Occipital lobe (tissue), 2 donors: Measurements from ENCODE around the gene BTBD8. TPM values are rescaled to one million over a fixed set of nuclear protein-coding genes. Genes with fewer than 3 reads are reported as not detected.
A peak's percentile ranks its signal among the peaks of the same experiment; 100 is the strongest.
"Not testable (repeated sequence)": the region's sequence is repeated elsewhere in the genome, so short reads cannot be mapped to it uniquely, and the experiment has no call there.

Experiments
- DNase-seq: peaks from one replicate; lab custom pipeline; 2025; lab: John Stamatoyannopoulos, UW
- total RNA-seq: library from RNA; depleted of rRNA; stranded (reverse); fragments of >200 nt; gene quantifications from one replicate; pipeline ENCODE4 v1.2.3, GENCODE V29; 2014

The BTBD8 gene
- 93.1 TPM for total RNA-seq

DNA sequence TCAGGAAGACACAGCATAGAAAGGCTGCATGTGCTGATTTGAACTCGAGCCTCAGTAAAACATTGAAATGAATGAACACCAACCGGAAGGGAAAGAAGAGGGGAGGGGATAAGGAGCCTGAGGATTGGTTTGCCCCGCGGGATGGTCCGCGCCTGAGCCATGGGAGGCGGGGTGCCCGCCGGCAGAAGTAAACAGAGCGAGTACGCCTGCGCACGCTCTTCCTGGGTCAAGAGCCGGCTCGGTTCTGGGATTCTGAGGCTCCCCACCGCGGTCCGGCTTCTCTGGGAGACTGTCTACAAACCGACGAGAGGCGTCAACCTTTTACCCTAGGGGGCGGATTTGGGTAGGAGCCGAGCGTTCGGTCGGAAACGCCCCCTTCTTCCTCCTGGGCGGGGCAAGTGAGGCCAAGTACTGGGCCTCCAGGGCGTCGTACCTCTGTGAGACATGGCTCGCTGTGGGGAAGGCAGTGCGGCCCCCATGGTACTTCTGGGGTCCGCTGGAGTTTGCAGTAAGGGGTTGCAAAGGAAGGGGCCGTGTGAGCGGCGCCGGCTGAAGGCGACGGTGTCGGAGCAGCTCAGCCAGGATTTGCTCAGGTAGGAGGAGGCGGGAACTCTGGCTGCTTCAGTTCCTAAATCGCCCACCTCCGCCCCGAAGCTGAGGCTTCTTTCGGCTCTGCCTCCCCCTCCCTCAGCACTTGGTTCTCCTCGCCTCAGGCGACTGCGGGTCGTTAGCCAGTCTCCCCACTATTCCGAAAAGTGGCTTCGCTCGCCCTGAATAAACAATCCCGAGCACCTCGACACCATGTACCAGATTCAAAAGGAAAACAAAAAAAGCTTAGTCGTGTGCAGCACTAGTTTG is at the start of gene BTBD8:
Gene BTBD8, plus strand, starts transcription at position 218 of the 858 bp plus-strand sequence. Its CDS starts 227 bp downstream, at position 445.
- peak; percentile 78 for DNase-seq

DNA sequence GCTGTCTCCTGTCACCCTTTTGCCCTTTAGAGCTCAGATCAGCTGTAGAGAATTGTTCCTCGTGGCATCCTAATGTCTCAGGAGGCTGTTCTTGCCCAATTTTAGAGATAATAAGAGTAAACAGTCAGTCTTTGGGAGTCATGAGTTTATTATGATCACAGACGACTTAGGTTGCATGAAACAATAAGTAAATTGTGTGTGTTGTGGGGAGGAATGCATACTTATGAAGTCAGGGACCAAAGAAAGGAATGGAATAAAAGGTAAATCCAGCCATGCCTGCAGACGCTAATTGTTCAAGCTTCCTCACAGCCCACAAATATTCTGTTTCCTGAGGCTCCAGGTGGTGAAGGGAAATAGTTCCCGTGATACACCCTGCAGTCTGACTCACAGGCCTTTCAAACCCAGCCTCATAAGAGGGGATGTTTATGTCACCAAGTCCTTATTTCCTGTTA is 49.5 kb upstream of the BTBD8 start:
- DNase-seq: no peak

DNA sequence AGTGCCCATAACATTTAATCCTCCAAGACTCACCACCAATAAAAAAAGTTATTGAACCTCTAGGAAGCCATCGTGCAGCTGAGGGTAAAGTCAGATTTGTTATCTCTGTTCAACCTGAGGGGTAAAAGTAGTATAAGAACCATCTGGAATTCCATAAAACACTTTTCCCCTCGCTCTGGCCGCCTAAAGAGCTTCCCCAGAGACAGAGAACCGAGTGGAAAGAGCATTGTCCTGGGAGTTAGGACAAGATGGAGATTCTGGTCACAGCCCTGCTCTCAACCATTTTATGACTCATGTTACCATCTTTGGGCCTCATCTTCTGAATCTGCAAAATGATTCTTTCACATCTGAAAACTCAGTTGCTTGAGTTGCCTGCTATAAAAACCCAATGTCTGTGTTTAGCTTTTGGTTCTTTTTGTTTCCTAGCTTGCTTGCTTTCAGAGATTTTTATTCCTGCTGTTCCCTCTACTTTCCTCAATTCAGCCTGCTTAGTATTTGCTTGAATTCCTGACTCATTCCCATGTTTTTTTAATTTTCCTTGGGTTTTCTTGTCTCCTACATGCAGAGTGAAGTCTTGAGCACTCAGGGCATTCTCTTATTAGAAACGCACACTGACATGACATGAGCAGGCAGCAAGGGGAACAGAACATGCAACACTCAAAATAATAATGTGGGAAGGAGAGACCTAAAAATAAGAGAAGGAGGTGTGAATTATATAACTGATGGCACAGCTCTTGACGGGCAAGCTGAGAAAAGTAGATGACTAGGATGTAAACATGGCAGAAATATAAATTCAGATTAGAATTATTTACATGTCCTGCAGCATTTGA is 48.6 kb upstream of the BTBD8 start:
- no peak for DNase-seq

DNA sequence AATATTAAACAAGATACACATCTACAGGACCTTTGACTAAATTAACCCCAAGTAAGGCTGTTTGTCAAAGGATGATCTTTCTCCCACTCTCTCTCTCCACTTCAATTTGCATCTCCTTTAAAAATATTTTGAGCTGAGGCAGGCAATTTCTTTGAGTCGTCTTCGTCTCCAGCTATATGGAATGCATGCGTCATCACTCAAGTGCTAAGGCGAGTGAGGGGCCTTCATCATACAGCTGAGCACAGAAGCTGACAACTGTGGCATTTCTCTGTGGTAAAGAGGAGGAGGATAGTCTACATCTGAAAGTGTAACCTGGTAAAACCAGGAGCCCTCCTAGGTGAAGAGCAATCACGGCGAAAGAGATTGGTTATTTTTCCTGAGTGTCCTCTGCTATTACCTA is 42.7 kb upstream of the BTBD8 start:
- no peak for DNase-seq

DNA sequence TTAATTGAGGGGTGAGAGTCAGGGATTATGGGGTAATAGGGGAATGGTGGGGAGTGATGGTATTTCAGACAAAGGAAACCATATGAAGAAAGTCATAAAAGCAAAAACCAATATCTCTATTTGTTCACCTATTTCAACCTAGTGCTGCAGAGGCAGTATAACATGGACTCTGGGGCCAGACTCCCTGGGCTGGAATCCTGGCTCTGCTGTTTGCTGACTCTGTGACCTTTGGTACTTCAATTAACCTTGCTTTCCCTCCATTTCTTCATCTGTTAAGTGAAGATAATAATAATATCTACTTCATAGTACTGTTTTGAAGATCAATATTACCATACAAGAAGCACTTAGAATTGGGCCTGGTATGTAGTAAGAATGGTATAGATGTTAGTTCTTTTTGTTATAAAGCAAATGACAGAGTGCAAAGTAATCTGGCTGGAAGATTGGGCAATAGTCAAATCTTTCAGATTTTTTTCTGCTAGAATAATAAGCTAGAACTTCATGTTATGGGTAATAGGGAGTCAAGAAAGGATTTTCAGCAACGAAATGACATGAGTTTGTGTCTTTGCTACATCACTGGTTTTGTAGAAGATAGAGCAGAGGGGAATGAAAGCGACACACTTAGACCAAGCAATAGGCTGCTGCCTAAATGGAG is 41.3 kb upstream of the BTBD8 start:
- DNase-seq: no peak

DNA sequence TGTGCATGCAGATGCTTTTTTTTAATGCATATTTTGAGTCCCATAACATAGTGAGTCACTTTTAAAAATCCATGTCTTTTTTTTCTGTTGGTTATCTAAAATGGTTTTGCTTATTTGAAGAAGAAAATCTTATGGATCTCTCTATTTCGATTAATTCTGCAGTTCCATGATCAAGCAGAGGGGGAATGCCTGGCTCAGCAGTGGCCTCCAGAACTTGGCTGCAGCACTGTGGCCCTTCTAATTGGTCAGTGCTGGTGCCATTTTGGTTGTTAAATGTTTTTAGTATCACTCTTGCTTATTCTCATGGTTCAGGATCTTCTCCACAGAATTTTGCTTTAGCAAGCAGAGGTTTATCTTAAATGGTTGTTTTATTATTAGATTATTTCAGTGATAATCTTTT is 39.2 kb upstream of the BTBD8 start:
- no peak for DNase-seq

DNA sequence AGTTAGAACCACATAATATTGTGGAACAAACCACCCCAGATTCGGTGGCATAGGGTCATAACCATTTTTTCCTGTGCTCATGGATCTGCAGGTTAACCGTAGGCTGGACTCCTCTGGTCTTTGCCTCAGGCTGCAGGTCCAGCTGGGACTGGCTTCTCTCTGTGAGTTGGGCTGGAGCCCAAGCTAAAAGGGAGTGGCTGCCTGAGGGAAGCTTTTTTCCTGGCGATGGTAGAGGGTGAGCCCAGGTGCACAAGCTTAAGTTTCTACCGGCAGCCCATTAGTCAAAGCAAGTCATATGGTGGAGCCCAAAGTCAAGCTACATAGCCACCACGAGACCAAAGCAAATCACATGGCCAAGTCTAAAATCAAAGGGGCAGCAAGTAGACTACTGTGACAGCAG is 36.5 kb upstream of the BTBD8 start:
- DNase-seq: no peak

DNA sequence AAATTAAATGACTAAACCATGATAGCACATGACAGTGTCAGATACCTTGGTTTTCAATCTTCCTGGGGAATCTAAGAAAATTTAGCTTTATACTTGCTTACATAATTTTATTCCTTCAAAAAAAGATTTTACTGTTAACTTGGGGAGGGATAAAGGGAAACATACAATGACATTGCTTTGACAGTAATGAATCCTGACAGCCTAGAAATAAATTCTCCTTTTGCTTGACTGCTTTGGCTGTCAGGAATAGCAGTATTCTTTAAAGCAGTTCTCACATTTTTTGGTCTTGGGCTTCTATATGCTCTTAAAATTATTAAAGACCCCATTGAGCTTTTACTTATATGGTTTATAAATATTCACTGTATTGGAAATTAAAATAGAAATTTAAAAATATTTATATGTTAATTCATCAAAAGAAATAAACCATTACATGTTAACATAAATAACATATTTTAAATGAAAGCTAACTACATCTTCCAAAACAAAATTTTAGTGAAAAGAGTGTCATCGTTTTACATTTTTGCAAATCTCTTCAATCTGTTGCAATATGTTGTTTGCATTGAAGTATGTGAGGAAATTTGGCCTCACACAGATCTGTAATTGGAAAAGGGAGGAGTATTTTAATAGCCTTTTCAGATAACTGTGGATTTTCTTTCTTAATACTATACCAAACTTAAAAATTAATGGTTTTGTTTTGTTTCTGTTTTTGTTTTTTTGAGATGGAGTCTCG is 34.2 kb upstream of the BTBD8 start:
- DNase-seq: no peak

DNA sequence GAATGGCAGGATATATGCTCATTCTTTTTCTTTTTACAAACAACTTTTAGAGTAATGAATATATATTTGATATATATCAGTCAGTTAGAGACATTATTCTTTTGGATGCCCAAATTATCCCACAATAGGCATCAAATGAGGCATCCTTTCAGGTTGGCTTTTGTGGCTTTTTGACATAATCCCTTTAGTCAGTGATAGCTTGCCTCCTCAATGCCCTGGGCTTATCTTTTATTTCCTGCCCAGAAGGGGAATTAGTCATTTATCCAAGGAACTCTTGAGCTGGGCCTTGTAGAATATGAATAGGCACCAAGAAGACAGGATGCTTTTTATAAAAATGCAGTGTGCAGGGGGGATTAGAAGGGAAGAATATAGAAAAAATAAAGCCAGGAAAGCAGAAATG is 28.2 kb upstream of the BTBD8 start:
- DNase-seq: no peak

DNA sequence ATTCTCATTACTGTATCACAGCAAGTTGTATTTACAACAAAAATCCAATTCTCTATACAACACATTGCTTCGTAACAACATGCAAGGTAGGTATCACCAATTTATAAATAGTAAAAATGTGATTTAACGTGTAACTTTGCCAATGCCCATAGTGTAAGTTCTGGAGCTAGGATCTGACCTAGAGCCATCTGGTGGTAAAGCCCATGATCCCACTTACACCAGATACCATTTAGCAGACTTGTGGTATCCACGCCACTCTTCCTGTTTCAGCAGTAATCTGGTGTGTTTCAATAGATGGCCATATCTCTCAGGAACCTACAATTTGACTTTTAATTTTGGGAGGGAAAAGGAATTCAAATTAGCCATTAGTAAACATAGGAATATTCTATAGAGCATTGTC is 15.1 kb upstream of the BTBD8 start:
- no peak for DNase-seq

DNA sequence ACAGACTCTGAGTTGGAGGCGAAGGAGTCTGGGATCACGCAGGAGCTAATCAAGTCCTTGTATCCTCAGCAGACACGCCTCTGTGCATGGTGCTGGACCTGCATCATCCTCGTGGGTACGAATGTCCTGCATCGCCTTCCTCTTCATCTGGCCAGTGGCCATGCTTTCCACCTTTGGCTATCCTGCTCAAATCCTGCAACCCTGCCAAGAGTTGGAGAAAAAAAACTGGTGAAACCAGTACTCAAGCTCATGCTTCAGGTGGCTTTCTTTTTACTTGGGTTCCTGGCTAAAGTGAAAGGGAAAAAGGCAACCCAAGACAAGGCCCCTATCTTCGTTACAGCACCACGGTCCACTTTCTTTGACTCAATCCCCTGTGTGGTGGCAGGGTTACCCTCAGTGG is 13.8 kb upstream of the BTBD8 start:
- no peak for DNase-seq

DNA sequence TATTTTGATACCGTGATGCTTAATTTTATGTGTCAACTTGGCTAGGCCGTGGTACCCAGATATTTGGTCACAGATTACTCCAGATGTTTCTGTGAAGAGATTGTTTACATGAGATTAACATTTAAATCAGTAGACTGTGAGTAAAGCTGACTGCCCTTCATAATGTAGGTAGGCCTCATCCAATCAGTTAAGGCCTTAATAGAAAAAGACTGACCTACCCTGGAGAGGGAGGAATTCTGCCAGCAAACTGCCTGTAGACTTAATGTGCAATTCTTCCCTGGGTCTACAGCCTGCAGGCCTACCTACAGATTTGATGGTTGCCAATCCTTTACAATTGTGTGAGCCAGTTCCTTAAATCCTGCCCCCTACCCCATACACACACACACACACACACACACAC is 9.3 kb upstream of the BTBD8 start:
- DNase-seq: no peak

DNA sequence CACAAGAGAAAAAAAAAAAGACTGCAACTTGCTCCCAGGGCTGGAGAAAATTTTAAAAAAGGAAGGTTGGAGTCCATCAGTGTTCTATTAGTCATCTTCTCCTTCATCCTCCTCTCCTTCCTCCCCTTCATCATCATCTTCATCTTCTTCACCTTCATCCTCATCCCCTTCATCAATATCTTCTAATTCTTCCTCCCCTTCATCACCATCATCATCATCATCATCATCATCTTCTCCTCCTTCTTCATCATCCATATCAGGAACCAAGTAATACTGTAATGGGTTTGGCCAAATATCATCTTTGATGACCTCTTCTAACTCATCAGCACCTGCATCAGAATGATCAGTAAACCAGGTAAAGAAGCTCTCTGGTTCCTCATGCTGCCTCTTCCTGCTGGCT is 5.7 kb upstream of the BTBD8 start:
- not testable (repeated sequence) for DNase-seq

DNA sequence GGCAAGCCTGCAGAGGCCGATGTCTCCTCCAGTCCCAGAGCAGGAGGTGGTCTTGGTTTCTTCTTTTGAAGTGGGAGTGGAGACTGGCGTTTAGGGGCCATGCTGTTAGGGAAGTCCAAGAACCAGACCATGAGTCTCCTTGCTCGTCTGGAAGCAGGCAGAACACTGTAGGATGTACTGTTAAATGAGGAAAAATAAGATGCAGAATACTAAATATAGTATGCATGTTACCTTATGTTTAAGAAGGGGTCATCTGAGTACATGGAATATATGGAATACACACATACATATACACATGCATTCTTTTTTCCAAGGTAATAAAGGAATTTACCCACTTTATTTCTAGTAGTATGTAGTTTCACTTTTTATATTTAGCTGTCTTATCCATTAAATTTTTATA is 4.8 kb upstream of the BTBD8 start, which contains the start of gene SETSIP:
Gene SETSIP, minus strand, starts transcription at position 101 of the 400 bp plus-strand sequence. Its CDS starts 0 bp downstream, at position 101.
- DNase-seq: no peak

DNA sequence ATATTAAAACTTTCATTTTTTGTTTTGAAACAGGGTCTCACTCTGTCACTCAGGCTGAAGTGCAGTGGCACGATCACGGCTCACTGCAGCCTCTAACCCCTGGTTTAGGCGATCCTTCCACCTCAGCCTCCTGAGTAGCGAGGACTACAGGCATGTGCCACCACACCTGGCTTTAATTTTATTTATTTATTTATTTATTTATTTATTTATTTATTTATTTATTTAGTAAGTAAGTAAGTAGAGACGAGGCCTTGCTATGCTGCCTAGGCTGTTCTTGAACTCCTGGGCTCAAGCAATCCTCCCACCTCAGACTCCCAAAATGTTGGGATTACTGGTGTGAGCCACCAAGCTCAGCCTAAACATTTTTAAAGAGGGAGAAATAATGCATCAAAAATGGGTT is 3.8 kb upstream of the BTBD8 start:
- DNase-seq: no peak

DNA sequence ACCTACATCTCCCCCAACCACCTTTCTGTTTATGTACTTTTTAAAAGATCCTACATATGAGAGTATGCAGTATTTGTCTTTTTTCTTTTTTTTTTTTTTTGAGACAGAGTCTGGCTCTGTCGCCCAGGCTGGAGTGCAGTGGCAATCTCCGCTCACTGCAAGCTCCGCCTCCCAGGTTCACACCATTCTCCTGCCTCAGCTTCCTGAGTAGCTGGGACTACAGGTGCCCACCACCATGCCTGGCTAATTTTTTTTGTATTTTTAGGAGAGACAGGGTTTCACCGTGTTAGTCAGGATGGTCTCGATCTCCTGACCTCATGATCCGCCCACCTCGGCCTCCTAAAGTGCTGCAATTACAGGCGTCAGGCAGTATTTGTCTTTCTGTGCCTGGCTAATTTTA is 2.1 kb upstream of the BTBD8 start:
- not testable (repeated sequence) for DNase-seq

DNA sequence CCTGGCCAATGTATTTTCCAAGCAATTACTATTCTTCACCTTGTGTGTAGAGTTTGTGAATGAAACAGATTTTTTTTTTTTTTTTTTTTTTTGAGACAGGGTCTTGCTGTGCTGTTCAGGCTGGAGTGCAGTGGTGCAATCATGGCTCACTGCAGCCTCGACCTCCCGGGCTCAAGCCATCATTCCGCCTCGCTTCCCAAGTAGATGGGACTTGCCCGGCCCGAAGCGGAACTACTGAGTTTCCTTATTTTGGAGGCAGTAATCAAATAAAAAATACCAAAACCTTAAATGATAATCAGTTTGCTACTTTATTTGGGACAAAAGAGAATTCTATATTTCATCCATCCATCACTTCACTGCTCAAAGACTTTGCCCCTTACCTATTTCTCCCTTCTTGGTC is 704 bp upstream of the BTBD8 start:
- no peak for DNase-seq

DNA sequence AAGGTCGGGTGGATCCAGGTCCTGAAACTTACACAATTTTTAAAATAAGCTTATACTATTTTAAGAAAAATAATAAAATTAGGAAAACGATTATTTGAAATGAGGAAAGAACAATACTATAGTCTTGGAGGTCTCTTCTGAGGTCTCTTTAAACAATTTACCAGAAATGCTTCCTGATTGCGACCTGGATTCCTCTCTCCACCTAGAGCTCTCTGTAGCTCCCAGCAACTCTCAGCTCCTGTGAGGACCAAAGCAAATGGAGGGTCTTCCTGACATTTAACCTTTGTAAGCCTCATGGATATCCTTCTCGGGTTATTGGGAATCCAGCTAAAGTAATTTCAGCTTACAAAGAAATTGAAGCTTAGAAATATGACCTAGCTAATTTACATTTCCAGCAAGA is 886 bp downstream of the BTBD8 start:
- no peak for DNase-seq

DNA sequence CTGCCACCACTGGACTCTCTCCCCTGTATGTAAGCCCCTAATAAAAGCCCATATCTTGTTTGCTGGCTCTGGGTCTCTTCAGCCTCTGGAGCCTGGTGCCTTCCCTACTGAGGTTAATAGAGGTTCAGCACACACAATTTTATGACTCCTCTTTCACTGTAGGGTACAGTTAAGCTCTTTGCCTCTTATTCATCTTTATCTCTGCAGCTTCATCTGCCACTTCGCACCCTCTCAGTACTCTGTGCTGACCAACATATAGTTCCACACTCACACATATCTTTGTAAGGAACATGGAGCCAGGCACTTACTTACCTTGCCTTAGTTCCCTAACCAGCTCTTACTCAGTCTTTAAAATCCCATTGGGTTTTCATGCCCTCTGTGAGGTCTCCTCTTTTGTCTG is 4.5 kb downstream of the BTBD8 start:
- no peak for DNase-seq

DNA sequence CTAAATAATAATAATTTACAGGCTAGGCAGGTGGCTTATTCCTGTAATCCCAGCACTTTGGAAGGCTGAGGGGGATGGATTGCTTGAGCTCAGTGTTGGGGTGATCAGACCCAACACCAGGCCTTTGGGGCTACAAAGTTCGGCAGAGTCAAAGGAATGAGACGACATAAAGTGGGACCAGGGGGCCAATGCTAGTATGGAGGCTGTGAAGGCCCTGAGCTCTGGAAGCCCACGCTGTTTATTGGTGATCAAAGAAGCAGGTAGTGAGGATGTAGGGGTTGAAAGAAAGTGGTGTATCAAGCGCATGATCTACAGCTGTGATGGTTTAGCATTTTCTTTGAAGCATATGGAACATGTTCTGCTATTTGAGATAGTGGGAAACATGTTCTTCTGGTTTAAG is 5.6 kb downstream of the BTBD8 start:
- no peak for DNase-seq

DNA sequence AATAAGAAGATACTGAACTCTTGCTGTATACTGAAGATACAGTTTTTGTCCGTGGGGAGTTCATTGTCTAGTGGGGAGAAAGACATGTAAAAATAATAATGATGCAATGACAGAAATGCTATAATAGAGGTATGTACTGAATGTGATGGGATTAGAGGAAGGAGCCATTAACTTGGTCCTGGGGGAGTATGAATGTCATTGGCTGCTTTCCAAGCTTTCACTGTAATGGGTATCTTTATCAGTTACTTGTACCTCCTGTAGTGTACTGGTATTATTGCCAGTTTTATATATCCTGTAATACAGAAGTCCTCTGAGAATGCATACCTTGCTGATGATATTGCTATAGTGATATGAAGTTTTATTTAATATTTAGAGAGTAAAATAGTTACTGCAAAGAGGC is 7.4 kb downstream of the BTBD8 start:
- DNase-seq: no peak
